C4-2B (cell line): ENCODE measurements around the gene RGS7BP.

Experiments
- ZFX ChIP-seq: fragments of 450-650 bp; IDR thresholded peaks from 2 replicates; pipeline ENCODE4 v1.6.1; 2017
- TF ChIP-seq, protein P1 (sequence below): fragments of 450-650 bp; conservative IDR thresholded peaks from 2 replicates; pipeline ENCODE4 v1.5.1; 2017; ENCODE audit warnings: mild to moderate bottlenecking

DNA sequence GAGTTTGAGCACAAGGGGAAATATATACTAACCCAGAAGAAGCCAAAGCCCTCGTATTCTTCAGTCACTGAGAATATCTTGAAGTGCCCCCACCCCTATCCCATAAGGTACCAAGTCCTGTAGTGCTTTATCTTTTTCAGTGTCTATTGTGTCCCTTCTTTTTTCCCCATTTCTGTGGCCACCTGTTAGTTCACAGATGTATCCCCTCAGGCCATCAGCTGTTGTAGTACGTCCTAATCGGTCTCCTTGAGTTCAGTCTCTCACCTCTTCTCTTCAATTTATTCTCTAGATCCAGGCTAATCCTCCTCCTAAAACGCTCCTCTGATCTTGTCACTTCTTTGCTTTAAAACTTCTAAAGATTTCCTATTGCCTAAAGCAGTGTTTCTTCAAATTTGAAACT lies 10.4 kb downstream of the RGS7BP start:
- TF ChIP-seq, protein P1, sequence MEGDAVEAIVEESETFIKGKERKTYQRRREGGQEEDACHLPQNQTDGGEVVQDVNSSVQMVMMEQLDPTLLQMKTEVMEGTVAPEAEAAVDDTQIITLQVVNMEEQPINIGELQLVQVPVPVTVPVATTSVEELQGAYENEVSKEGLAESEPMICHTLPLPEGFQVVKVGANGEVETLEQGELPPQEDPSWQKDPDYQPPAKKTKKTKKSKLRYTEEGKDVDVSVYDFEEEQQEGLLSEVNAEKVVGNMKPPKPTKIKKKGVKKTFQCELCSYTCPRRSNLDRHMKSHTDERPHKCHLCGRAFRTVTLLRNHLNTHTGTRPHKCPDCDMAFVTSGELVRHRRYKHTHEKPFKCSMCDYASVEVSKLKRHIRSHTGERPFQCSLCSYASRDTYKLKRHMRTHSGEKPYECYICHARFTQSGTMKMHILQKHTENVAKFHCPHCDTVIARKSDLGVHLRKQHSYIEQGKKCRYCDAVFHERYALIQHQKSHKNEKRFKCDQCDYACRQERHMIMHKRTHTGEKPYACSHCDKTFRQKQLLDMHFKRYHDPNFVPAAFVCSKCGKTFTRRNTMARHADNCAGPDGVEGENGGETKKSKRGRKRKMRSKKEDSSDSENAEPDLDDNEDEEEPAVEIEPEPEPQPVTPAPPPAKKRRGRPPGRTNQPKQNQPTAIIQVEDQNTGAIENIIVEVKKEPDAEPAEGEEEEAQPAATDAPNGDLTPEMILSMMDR: no peak
- no peak for TF ChIP-seq ZFX
